Right lobe of liver (tissue), 4 donors: Measurements from ENCODE around the gene HBG2.

ENCODE experiments used
- CTCF ChIP-seq, 4 donors: fragments of 200-600 bp in 3 of 4; fragments of 450-650 bp in 1 of 4; IDR thresholded peaks; one replicate each; pipeline versions ENCODE4 v1.5.1 to v1.8.0; 2016 to 2022; ENCODE audit warnings: antibody characterized with exemption in 4 of 4, mild to moderate bottlenecking in 2 of 4
- POLR2A ChIP-seq: fragments of 450-650 bp; IDR thresholded peaks from one replicate; pipeline ENCODE4 v1.6.1; 2017; ENCODE audit warnings: antibody characterized with exemption, mild to moderate bottlenecking
- donor health status: DM: no; HTN: no; CAD: no.
- donor health status: DM: no; HTN: no; CAD: no.
- donor health status: DM: no; HTN: yes; CAD: no.

- TF ChIP-seq CTCF (IDR thresholded peaks at IDR 0.05) (no peak), POLR2A (no peak)
Measured at GRCh38 chr11:5257296-5257695, 2.7 kb upstream of the HBG2 start.
